CD1c-positive myeloid dendritic cell (primary cell): ENCODE measurements around the gene DSCAML1.
A peak's percentile ranks its signal among the peaks of the same experiment; 100 is the strongest.

Experiments
- DNase-seq: peaks from one replicate; pipeline ENCODE4 v3.0.0-alpha.2; 2016; ENCODE audit errors: extremely low spot score

Gene DSCAML1

GRCh38 chr11:117492578-117493251 is 304.3 kb downstream of the DSCAML1 start:
- DNase-seq, result no peak

GRCh38 chr11:117490911-117491310 is 306.1 kb downstream of the DSCAML1 start:
- no peak for DNase-seq

GRCh38 chr11:117489999-117490679 is 306.9 kb downstream of the DSCAML1 start:
- DNase-seq, result peak; percentile 17

GRCh38 chr11:117488996-117489952 is 307.7 kb downstream of the DSCAML1 start:
- DNase-seq, result no peak

- no peak for DNase-seq
Measured at GRCh38 chr11:117486059-117486458, 311.0 kb downstream of the DSCAML1 start.

- DNase-seq, result no peak
Measured at GRCh38 chr11:117484156-117484555, 312.9 kb downstream of the DSCAML1 start.

GRCh38 chr11:117483372-117483771 is 313.6 kb downstream of the DSCAML1 start:
- no peak for DNase-seq

GRCh38 chr11:117482881-117483280 is 314.1 kb downstream of the DSCAML1 start:
- no peak for DNase-seq

- DNase-seq, result no peak
Measured at GRCh38 chr11:117481885-117482284, 315.1 kb downstream of the DSCAML1 start.

- no peak for DNase-seq
Measured at GRCh38 chr11:117481036-117481435, 316.0 kb downstream of the DSCAML1 start.

- DNase-seq, result no peak
Measured at GRCh38 chr11:117480221-117480620, 316.8 kb downstream of the DSCAML1 start.

- DNase-seq, result no peak
Measured at GRCh38 chr11:117479372-117479771, 317.6 kb downstream of the DSCAML1 start.

GRCh38 chr11:117478926-117479325 is 318.1 kb downstream of the DSCAML1 start:
- DNase-seq, result no peak

GRCh38 chr11:117478126-117478860 is 318.7 kb downstream of the DSCAML1 start:
- DNase-seq, result no peak

- no peak for DNase-seq
Measured at GRCh38 chr11:117477721-117478120, 319.3 kb downstream of the DSCAML1 start.

- DNase-seq, result peak; percentile 12
Measured at GRCh38 chr11:117476531-117477142, 320.4 kb downstream of the DSCAML1 start.

GRCh38 chr11:117475716-117476530 is 321.1 kb downstream of the DSCAML1 start:
- no peak for DNase-seq

GRCh38 chr11:117473481-117474091 is 323.4 kb downstream of the DSCAML1 start:
- DNase-seq, result no peak

GRCh38 chr11:117471776-117472175 is 325.2 kb downstream of the DSCAML1 start:
- no peak for DNase-seq

- no peak for DNase-seq
Measured at GRCh38 chr11:117470576-117470975, 326.4 kb downstream of the DSCAML1 start.
